OCI-LY7 (cell line): Measurements from ENCODE around the gene NINJ2. TPM values are rescaled to one million over a fixed set of nuclear protein-coding genes. Genes with fewer than 3 reads are reported as not detected.

Experiments
- BruUV-seq: library from RNA; stranded (reverse); fragments of 400-500 nt; replicated peaks from 2 replicates; lab custom pipeline; 2021; lab: Mats Ljungman, UMichigan
- CTCF ChIA-PET: fragments of 300-600 bp; sonication (Branson Sonifier 250); formaldehyde crosslinking; loops from one replicate; lab custom pipeline; 2022; ENCODE audit warnings: antibody characterized with exemption; ENCODE audit not compliant: unreplicated experiment; lab: Charles Lee
- POLR2A ChIA-PET: fragments of 300-600 bp; sonication (Branson Sonifier 250); formaldehyde crosslinking; loops from one replicate; lab custom pipeline; 2022; ENCODE audit warnings: antibody characterized with exemption; lab: Charles Lee
- DNase-seq: peaks from one replicate; pipeline ENCODE4 v3.0.0-alpha.2; 2015; ENCODE audit warnings: low spot score
- H2AFZ ChIP-seq: fragments of 200-600 bp; sonication (generic), shearing (Covaris generic); 2 replicates; pipeline ENCODE4 v1.6.1; 2014; ENCODE audit warnings: mild to moderate bottlenecking, antibody characterized with exemption, low read length, moderate library complexity
- H3K27ac ChIP-seq: fragments of 200-600 bp; sonication (generic); 2 replicates; pipeline ENCODE4 v1.5.1; 2014; ENCODE audit warnings: mixed run types, low read depth, mild to moderate bottlenecking, moderate library complexity, low read length, inconsistent platforms; ENCODE audit not compliant: poor library complexity, severe bottlenecking
- H3K36me3 ChIP-seq: fragments of 200-600 bp; sonication (generic); 2 replicates; pipeline ENCODE4 v1.6.1; 2014; ENCODE audit warnings: mild to moderate bottlenecking, antibody characterized with exemption, low read length, moderate library complexity, mixed read lengths; ENCODE audit not compliant: insufficient read depth
- H3K4me1 ChIP-seq: fragments of 200-600 bp; sonication (generic); 2 replicates; pipeline ENCODE4 v1.5.1; 2014; ENCODE audit warnings: mild to moderate bottlenecking, low read length; ENCODE audit not compliant: insufficient read depth, poor library complexity, severe bottlenecking
- H3K4me2 ChIP-seq: fragments of 200-600 bp; sonication (generic); 2 replicates; pipeline ENCODE4 v1.6.1; 2014; ENCODE audit warnings: mild to moderate bottlenecking, low read length
- H3K4me3 ChIP-seq: fragments of 200-600 bp; sonication (generic); 2 replicates; pipeline ENCODE4 v1.5.1; 2014; ENCODE audit warnings: mild to moderate bottlenecking, low read depth, low read length; ENCODE audit not compliant: poor library complexity, severe bottlenecking
- H3K79me2 ChIP-seq: fragments of 200-600 bp; sonication (generic); 2 replicates; pipeline ENCODE4 v1.6.1; 2016; ENCODE audit warnings: low read depth, mild to moderate bottlenecking, low read length, moderate library complexity, mixed read lengths; ENCODE audit not compliant: insufficient read depth
- H3K9me2 ChIP-seq: fragments of 200-600 bp; sonication (generic); 2 replicates; pipeline ENCODE4 v1.6.1; 2016; ENCODE audit warnings: mild to moderate bottlenecking, low read length, mixed read lengths; ENCODE audit not compliant: insufficient read depth
- H3K9me3 ChIP-seq: fragments of 200-600 bp; sonication (generic); 2 replicates; pipeline ENCODE4 v1.6.1; 2014; ENCODE audit warnings: mild to moderate bottlenecking, mixed run types, low read length, mixed read lengths
- H4K20me1 ChIP-seq: fragments of 200-600 bp; sonication (generic); 2 replicates; pipeline ENCODE4 v1.6.1; 2014; ENCODE audit warnings: mild to moderate bottlenecking, antibody characterized with exemption, low read length, moderate library complexity, mixed read lengths; ENCODE audit not compliant: insufficient read depth
- EZH2phosphoT487 ChIP-seq: fragments of 200-600 bp; sonication (generic); IDR thresholded peaks from 2 replicates; pipeline ENCODE4 v1.6.1; 2018; ENCODE audit warnings: low read depth, borderline replicate concordance, mild to moderate bottlenecking, mixed run types, antibody characterized with exemption, low read length, moderate library complexity, mixed read lengths
- intact Hi-C: fragments of 100-400 bp; cut with micrococcal nuclease; formaldehyde crosslinking; loops from one replicate; pipeline ENCODE4 v1.10.0; 2022; ENCODE audit not compliant: unreplicated experiment
- total RNA-seq, 2 experiments: library from RNA; depleted of rRNA in 1 of 2; stranded (reverse); fragments of >200 nt in 1 of 2; shearing (Covaris generic) in 1 of 2; gene quantifications; 2 replicates each; pipeline ENCODE4 v1.2.3, GENCODE V29; 2014 to 2022
- TF ChIP-seq, protein P1 (sequence below): fragments of 200-600 bp; sonication (generic); conservative IDR thresholded peaks from 2 replicates; pipeline ENCODE4 v1.5.1; 2014; ENCODE audit warnings: mild to moderate bottlenecking, antibody characterized with exemption, low read length, moderate library complexity, mixed read lengths

NINJ2 gene
- total RNA-seq, 2 experiments from 2014 or later, result 0.79 to 4.4 TPM

DNA sequence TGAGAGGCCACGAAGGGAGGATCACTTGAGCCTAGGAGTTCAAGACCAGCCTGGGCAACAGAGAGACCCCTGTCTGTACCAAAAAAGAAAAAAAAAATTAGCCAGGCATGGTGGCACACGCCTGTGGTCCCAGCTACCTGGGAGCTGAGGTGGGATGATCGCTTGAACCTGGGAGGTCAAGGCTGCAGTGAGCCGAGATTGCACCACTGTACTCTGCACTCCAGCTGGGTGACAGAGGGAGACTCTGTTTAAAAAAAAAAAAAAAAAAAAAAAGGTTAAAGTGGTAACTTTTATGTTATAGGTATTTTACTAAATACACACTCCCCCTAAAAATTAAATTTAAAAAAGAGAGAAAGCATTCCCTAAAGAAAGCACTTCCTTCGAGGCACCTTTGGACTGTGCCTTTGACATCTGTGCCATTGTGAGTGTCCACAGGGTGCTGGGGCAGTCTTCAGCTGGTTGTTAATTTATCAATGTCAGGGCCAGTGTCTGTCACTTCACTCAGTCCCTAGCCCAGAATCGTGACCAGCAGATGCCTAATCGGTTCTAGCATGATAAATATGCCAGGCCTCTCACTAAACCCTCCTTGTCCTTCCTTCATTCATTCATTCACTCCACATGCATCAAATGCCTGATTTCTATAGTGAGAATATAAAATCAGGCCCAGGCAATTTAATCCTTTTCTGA, 140.4 kb downstream of the NINJ2 start:
- BruUV-seq, result no TSS peak
- Histone ChIP-seq H3K79me2 (no peaks in the 10 kb centered on the region), H3K9me3 (no peaks in the 10 kb centered on the region), H3K4me2 (no peak overlapping the region), H2AFZ (no peak overlapping the region), H3K9me2 (no peaks in the 10 kb centered on the region), H3K36me3 (no peaks in the 10 kb centered on the region), H3K27ac (no peak overlapping the region), H3K4me1 (peaks cover 3% of the 10 kb centered on the region), H3K4me3 (no peak overlapping the region), H4K20me1 (no peaks in the 10 kb centered on the region)
- intact Hi-C loops, result no loop called here
- TF ChIP-seq, protein P1, sequence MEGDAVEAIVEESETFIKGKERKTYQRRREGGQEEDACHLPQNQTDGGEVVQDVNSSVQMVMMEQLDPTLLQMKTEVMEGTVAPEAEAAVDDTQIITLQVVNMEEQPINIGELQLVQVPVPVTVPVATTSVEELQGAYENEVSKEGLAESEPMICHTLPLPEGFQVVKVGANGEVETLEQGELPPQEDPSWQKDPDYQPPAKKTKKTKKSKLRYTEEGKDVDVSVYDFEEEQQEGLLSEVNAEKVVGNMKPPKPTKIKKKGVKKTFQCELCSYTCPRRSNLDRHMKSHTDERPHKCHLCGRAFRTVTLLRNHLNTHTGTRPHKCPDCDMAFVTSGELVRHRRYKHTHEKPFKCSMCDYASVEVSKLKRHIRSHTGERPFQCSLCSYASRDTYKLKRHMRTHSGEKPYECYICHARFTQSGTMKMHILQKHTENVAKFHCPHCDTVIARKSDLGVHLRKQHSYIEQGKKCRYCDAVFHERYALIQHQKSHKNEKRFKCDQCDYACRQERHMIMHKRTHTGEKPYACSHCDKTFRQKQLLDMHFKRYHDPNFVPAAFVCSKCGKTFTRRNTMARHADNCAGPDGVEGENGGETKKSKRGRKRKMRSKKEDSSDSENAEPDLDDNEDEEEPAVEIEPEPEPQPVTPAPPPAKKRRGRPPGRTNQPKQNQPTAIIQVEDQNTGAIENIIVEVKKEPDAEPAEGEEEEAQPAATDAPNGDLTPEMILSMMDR, result no peak
- TF ChIP-seq EZH2phosphoT487, result no peak
- CTCF ChIA-PET, result no interaction called here
- no peak for DNase-seq
- POLR2A ChIA-PET, result no interaction called here

DNA sequence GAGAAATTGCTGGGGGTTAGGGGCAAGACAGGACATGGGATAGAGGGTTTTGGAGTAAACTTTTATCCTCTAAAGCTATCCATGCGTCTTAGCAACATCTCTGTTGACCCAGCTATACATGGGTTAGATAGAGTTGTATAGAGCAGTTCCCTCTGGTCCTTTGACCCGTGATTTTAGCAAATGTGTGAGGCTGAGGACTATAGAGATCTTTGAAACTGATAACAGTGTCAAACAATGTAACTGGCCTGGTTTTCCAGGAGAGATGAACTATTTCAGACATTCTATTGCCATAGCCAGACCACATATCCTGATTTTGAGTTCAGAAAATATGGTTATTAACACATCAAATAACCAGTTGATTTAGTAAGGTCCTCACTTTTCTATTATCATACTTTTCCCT, 143.1 kb downstream of the NINJ2 start:
- TF ChIP-seq, protein P1, result no peak
- no peak for TF ChIP-seq EZH2phosphoT487
- Histone ChIP-seq H3K79me2 (no peaks in the 10 kb centered on the region), H2AFZ (no peak overlapping the region), H3K4me1 (no peaks in the 10 kb centered on the region), H3K27ac (no peak overlapping the region), H4K20me1 (no peaks in the 10 kb centered on the region), H3K9me3 (no peaks in the 10 kb centered on the region), H3K36me3 (no peaks in the 10 kb centered on the region), H3K4me2 (no peak overlapping the region), H3K4me3 (no peak overlapping the region), H3K9me2 (no peaks in the 10 kb centered on the region)
- ChIA-PET POLR2A (no interaction called here), CTCF (no interaction called here)
- DNase-seq, result no peak
- no TSS peak for BruUV-seq
- intact Hi-C loops, result no loop called here

DNA sequence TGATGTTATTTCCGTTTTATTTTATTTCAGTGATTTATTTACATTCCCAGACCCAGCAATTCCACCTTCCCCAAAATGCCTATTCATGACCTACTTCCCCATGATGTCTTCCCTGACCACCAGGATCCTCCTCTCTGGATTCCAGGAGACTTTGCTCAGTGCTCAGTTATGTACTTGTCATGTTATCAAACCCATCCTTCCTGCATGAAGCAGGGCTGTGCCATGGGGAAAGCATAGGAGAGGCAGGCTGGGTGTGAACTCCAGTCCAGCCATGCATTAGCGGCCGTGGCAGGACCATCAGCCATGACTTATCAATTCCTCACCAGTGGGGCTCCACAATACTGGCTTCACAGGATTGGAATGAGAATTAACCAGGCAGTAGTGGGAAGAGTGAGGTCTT, 145.7 kb downstream of the NINJ2 start:
- ChIA-PET POLR2A (interaction anchor here (1.1 kb wide), 1 partner anchor 23 kb away, joined by 4 read pairs; no protein-coding TSS in a partner anchor), CTCF (no interaction called here)
- H3K36me3 ChIP-seq, result no peaks in the 10 kb centered on the region
- no peaks in the 10 kb centered on the region for H3K79me2 ChIP-seq
- H2AFZ ChIP-seq, result no peak overlapping the region
- no peak overlapping the region for H3K4me2 ChIP-seq
- no peak for DNase-seq
- no peak overlapping the region for H3K27ac ChIP-seq
- BruUV-seq, result no TSS peak
- TF ChIP-seq, protein P1, result no peak
- no peak for TF ChIP-seq EZH2phosphoT487
- no peaks in the 10 kb centered on the region for H3K9me3 ChIP-seq
- H3K9me2 ChIP-seq, result no peaks in the 10 kb centered on the region
- no peak overlapping the region for H3K4me3 ChIP-seq
- no peaks in the 10 kb centered on the region for H4K20me1 ChIP-seq
- intact Hi-C loops, result no loop called here
- H3K4me1 ChIP-seq, result no peaks in the 10 kb centered on the region
